ENCODE measurements around the gene ARHGEF17. TPM values are rescaled to one million over a fixed set of nuclear protein-coding genes. Genes with fewer than 3 reads are reported as not detected.

ARHGEF17 gene
- total and polyA plus RNA-seq, 3 experiments from 2014 or later, result not detected

DNA sequence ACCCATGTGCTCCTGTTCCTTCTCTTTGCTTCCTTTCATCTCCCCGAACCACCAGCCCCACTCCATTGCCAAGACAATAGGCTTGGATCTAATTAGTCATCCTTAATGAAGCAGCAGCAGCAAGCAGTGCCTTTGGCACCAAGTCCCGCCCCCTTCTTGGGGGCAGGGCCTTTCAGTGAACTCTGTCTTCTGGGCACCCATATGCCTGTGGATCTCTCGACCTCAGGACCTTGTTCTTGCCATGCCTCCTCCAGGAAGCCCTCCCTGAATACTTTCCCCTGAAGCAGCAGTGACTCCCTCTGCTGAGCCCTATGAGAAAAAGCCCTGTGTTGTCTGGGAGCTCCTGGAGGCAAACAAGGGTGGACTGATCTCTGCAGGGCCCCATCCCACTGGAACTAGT, 32.1 kb downstream of the ARHGEF17 start:
- H3K4me1 Mint-ChIP-seq, result no peaks in the 10 kb centered on the region
- no peak for DNase-seq
- no peak overlapping the region for H3K4me3 Mint-ChIP-seq
- ChIA-PET CTCF (interaction anchor here (8.4 kb wide), 1 partner anchor 32 kb away, joined by 109 read pairs; the partner anchor contains the start of gene ARHGEF17), POLR2A (no interaction called here)
- H3K4me3 ChIP-seq (ENCODE audit: low read length), result no peak overlapping the region
- no peaks in the 10 kb centered on the region for H3K27me3 ChIP-seq (ENCODE audit: insufficient read depth, low read length, poor library complexity, severe bottlenecking)
- H3K36me3 ChIP-seq (ENCODE audit: insufficient read depth, low read length), result no peaks in the 10 kb centered on the region
- H3K9me3 ChIP-seq (ENCODE audit: low read length), result no peaks in the 10 kb centered on the region
- no peaks in the 10 kb centered on the region for H3K36me3 Mint-ChIP-seq
- H3K27ac ChIP-seq (ENCODE audit: low read depth, low read length), result no peak overlapping the region
- peak overlapping the region in 1 of 8 donors; percentile 10 for H3K27ac Mint-ChIP-seq
- no peaks in the 10 kb centered on the region for H3K4me1 ChIP-seq (ENCODE audit: insufficient read depth, low read length)
- H3K9me3 Mint-ChIP-seq, result no peaks in the 10 kb centered on the region
- peaks cover 0 to 6% of the 10 kb centered on the region in 2 donors for H3K27me3 Mint-ChIP-seq

DNA sequence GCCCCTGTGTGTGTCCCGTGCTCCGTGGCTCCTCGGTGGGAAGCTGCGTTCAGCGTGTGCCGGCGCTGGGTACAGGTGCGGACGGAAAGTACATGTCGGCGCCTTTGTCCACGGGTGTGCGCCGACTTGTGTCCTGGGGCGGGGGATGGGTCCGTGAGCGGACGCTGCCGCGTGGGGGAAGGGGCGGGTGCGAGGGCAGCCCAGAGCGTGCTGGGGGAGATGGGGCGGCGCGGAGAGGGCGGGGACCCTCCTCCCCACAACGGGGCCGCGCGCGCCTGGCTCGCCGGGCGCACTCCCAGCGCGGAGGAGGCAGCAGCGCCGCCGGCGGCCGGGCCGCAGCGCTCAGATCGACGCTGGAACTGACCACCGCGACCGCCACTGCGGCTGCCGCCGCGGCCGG, 34.6 kb downstream of the ARHGEF17 start:
- peaks cover 0 to 10% of the 10 kb centered on the region in 2 donors for H3K27me3 Mint-ChIP-seq
- no peaks in the 10 kb centered on the region for H3K4me1 Mint-ChIP-seq
- H3K27ac Mint-ChIP-seq, result no peak overlapping the region
- DNase-seq, result no peak
- no peak overlapping the region for H3K4me3 Mint-ChIP-seq
- Histone ChIP-seq H3K36me3 (ENCODE audit: insufficient read depth, low read length) (no peaks in the 10 kb centered on the region), H3K9me3 (ENCODE audit: low read length) (no peaks in the 10 kb centered on the region), H3K4me3 (ENCODE audit: low read length) (no peak overlapping the region), H3K27me3 (ENCODE audit: insufficient read depth, low read length, poor library complexity, severe bottlenecking) (no peaks in the 10 kb centered on the region), H3K27ac (ENCODE audit: low read depth, low read length) (no peak overlapping the region), H3K4me1 (ENCODE audit: insufficient read depth, low read length) (no peaks in the 10 kb centered on the region)
- H3K9me3 Mint-ChIP-seq, result no peaks in the 10 kb centered on the region
- POLR2A ChIA-PET, result no interaction called here
- no peaks in the 10 kb centered on the region for H3K36me3 Mint-ChIP-seq
- CTCF ChIA-PET, result interaction anchor here (2.4 kb wide), 1 partner anchor 9 kb away, joined by 11 read pairs; no protein-coding TSS in a partner anchor

DNA sequence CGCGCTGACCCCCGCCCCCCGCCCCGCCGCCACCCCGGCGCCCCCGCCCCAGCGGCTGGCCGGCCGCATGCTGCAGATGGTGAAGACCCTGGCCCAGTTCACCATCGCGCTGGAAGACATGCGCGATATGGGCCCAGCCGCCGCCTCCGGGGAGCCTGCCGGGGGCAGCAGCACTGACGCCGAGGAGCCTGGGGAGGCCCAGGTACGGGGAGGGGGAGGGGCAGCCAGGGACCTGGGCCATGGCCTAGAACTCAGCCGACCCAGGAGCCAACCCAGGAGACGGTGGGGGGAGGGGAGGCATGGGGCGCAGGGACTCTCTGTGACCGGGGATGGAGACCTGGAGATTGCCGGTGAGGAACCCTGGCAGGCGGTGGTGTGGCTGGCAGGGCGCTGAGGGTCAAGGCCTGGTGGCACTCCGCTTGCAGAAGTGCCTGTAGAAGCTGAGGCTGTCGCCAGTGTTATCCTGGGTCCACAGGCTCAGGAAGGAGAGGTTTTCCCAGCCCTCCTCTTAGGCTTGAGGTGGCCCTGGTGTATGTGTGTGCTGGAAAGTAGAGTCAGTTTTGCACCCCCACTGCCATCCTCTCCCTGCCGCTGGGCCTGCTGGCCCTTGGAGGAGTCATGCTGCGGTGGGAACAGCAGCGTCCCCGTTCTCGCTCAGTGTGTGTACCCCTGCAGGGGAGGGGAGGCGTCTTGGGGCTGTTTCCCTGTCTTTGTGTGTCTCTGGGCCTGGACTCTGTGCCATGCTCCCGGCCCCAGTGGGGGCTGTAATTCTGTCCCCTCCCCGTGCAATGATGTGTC, 35.2 kb downstream of the ARHGEF17 start:
- Mint-ChIP-seq H3K27me3 (peaks cover 0 to 10% of the 10 kb centered on the region in 2 donors), H3K27ac (no peak overlapping the region), H3K4me3 (no peak overlapping the region), H3K9me3 (no peaks in the 10 kb centered on the region), H3K36me3 (no peaks in the 10 kb centered on the region), H3K4me1 (no peaks in the 10 kb centered on the region)
- Histone ChIP-seq H3K4me3 (ENCODE audit: low read length) (no peak overlapping the region), H3K27ac (ENCODE audit: low read depth, low read length) (no peak overlapping the region), H3K4me1 (ENCODE audit: insufficient read depth, low read length) (no peaks in the 10 kb centered on the region), H3K9me3 (ENCODE audit: low read length) (no peaks in the 10 kb centered on the region), H3K36me3 (ENCODE audit: insufficient read depth, low read length) (no peaks in the 10 kb centered on the region), H3K27me3 (ENCODE audit: insufficient read depth, low read length, poor library complexity, severe bottlenecking) (no peaks in the 10 kb centered on the region)
- ChIA-PET POLR2A (no interaction called here), CTCF (interaction anchor here (2.4 kb wide), 1 partner anchor 8 kb away, joined by 11 read pairs; no protein-coding TSS in a partner anchor)
- DNase-seq, result no peak

DNA sequence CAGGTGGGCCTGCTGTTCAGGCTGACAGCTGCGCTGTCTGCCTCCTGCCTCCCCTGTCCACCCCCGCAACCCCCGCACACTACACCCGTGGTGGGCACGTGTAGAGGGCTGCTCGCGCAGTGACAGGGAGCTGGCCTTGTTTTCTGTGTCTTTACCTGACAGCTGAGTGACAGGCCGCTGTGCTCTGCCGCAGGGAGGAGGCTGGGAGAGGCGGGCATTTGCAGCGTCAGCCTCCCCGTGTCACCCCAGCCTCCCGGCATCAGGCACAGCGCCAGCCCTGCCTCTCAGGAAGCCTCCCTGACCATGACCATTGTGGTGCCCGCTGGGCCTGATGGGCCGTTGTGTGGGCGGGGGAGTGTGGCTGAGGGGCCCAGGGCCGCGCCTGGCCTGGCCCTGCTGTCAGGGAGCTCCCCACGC, 36.1 kb downstream of the ARHGEF17 start:
- H3K4me1 ChIP-seq (ENCODE audit: insufficient read depth, low read length), result no peaks in the 10 kb centered on the region
- H3K9me3 ChIP-seq (ENCODE audit: low read length), result no peaks in the 10 kb centered on the region
- DNase-seq, result no peak
- CTCF ChIA-PET, result interaction anchor here (0.7 to 1.8 kb wide), 2 partner anchors 9 to 56 kb away, joined by 3 to 5 read pairs; no protein-coding TSS in a partner anchor
- H3K4me3 ChIP-seq (ENCODE audit: low read length), result no peak overlapping the region
- no peaks in the 10 kb centered on the region for H3K36me3 ChIP-seq (ENCODE audit: insufficient read depth, low read length)
- Mint-ChIP-seq H3K36me3 (no peaks in the 10 kb centered on the region), H3K27ac (no peak overlapping the region), H3K27me3 (peaks cover 2 to 10% of the 10 kb centered on the region in 2 donors), H3K4me1 (no peaks in the 10 kb centered on the region), H3K4me3 (no peak overlapping the region), H3K9me3 (no peaks in the 10 kb centered on the region)
- H3K27ac ChIP-seq (ENCODE audit: low read depth, low read length), result no peak overlapping the region
- no peaks in the 10 kb centered on the region for H3K27me3 ChIP-seq (ENCODE audit: insufficient read depth, low read length, poor library complexity, severe bottlenecking)
- POLR2A ChIA-PET, result no interaction called here

GRCh38 chr11:73345481-73346160, 37.5 kb downstream of the ARHGEF17 start:
- DNase-seq, result no peak
- no peak overlapping the region for H3K4me3 ChIP-seq (ENCODE audit: low read length)
- H3K4me3 Mint-ChIP-seq, result no peak overlapping the region
- no peak overlapping the region for H3K27ac Mint-ChIP-seq
- no peaks in the 10 kb centered on the region for H3K9me3 ChIP-seq (ENCODE audit: low read length)
- no peaks in the 10 kb centered on the region for H3K27me3 ChIP-seq (ENCODE audit: insufficient read depth, low read length, poor library complexity, severe bottlenecking)
- ChIA-PET POLR2A (no interaction called here), CTCF (interaction anchor here (1.8 kb wide), 1 partner anchor 54 kb away, joined by 5 read pairs; no protein-coding TSS in a partner anchor)
- peaks cover 2 to 10% of the 10 kb centered on the region in 2 donors for H3K27me3 Mint-ChIP-seq
- no peaks in the 10 kb centered on the region for H3K36me3 Mint-ChIP-seq
- H3K27ac ChIP-seq (ENCODE audit: low read depth, low read length), result no peak overlapping the region
- no peaks in the 10 kb centered on the region for H3K36me3 ChIP-seq (ENCODE audit: insufficient read depth, low read length)
- no peaks in the 10 kb centered on the region for H3K4me1 ChIP-seq (ENCODE audit: insufficient read depth, low read length)
- H3K9me3 Mint-ChIP-seq, result no peaks in the 10 kb centered on the region
- no peaks in the 10 kb centered on the region for H3K4me1 Mint-ChIP-seq

DNA sequence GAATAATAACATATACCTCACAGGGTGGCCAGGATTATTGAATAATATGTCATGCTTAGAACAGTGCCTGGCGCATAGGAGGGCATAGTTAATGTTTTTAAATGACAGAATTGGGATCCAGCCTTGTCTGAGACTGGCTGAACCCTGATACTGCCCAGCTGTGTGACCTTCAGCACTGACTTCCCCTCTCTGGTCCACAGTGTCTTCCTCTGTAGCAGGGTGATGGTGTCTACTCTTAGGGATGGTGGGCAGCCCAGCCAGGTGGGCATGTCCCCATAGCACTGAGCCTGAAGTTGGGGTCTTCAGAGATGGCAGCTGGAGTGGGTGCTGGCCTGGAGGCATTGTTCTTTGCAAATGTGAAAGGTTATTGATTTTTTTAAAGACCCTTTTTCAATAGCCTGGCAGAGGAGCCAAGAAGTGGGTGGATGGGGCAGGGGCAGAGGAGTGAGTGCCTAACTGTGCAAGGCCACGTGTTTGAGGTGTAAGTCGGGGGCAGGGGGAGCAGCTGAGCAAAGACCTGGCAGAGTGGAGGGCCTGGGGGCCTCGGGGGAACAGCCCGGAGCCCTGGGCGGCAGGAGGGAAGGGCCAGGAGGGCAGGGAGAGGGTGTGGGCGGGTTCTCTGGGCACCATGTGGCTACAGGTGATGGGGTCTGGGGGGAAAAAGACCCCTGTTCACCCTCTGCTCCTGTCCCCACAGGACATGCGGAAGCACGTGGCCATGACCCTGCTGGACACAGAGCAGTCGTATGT, 38.3 kb downstream of the ARHGEF17 start:
- CTCF ChIA-PET, result interaction anchor here (8.9 kb wide), 1 partner anchor 50 kb away, joined by 190 read pairs; no protein-coding TSS in a partner anchor
- Histone ChIP-seq H3K4me1 (ENCODE audit: insufficient read depth, low read length) (no peaks in the 10 kb centered on the region), H3K27ac (ENCODE audit: low read depth, low read length) (no peak overlapping the region), H3K9me3 (ENCODE audit: low read length) (no peaks in the 10 kb centered on the region), H3K4me3 (ENCODE audit: low read length) (no peak overlapping the region), H3K27me3 (ENCODE audit: insufficient read depth, low read length, poor library complexity, severe bottlenecking) (no peaks in the 10 kb centered on the region), H3K36me3 (ENCODE audit: insufficient read depth, low read length) (no peaks in the 10 kb centered on the region)
- H3K4me3 Mint-ChIP-seq, result no peak overlapping the region
- H3K27ac Mint-ChIP-seq, result peak overlapping the region in 1 of 8 donors; percentile 26
- POLR2A ChIA-PET, result no interaction called here
- DNase-seq, result no peak
- no peaks in the 10 kb centered on the region for H3K9me3 Mint-ChIP-seq
- no peaks in the 10 kb centered on the region for H3K36me3 Mint-ChIP-seq
- H3K27me3 Mint-ChIP-seq, result peaks cover 3 to 10% of the 10 kb centered on the region in 2 donors
- peaks cover 3 to 4% (median 3%) of the 10 kb centered on the region in 3 donors for H3K4me1 Mint-ChIP-seq

- Mint-ChIP-seq H3K4me3 (no peak overlapping the region), H3K27me3 (peaks cover 3 to 10% of the 10 kb centered on the region in 2 donors), H3K27ac (no peak overlapping the region), H3K9me3 (no peaks in the 10 kb centered on the region), H3K4me1 (peaks cover 4 to 6% (median 4%) of the 10 kb centered on the region in 3 donors), H3K36me3 (no peaks in the 10 kb centered on the region)
- Histone ChIP-seq H3K27me3 (ENCODE audit: insufficient read depth, low read length, poor library complexity, severe bottlenecking) (no peaks in the 10 kb centered on the region), H3K4me3 (ENCODE audit: low read length) (no peak overlapping the region), H3K9me3 (ENCODE audit: low read length) (no peaks in the 10 kb centered on the region), H3K36me3 (ENCODE audit: insufficient read depth, low read length) (no peaks in the 10 kb centered on the region), H3K27ac (ENCODE audit: low read depth, low read length) (no peak overlapping the region), H3K4me1 (ENCODE audit: insufficient read depth, low read length) (no peaks in the 10 kb centered on the region)
- ChIA-PET POLR2A (no interaction called here), CTCF (interaction anchor here (8.9 kb wide), 1 partner anchor 49 kb away, joined by 190 read pairs; no protein-coding TSS in a partner anchor)
- DNase-seq, result no peak
Measured at GRCh38 chr11:73347067-73347466, 39.0 kb downstream of the ARHGEF17 start.

Measured in CD8-positive, alpha-beta memory T cell (primary cell).